A549 (cell line): ENCODE results near the gene EPHB4. TPM values are rescaled to one million over a fixed set of nuclear protein-coding genes. Genes with fewer than 3 reads are reported as not detected.
A peak's percentile ranks its signal among the peaks of the same experiment; 100 is the strongest.

ENCODE experiments used
- ATAC-seq, 2 experiments: fragments of 200-7000 bp in 1 of 2; fragments of >200 bp in 1 of 2; cut with Nextera tagmentation in 1 of 2; cut with Tn5 transposase in 1 of 2; 3 replicates each; pipeline versions ENCODE4 v1.8.0 to v1.9.1; 2018 to 2020; ENCODE audit warnings: mild to moderate bottlenecking in 1 of 2, moderate library complexity in 1 of 2
- CTCF ChIA-PET: fragments of 300-600 bp; sonication (Branson Sonifier 250); formaldehyde crosslinking; extraction: SDS; loops from one replicate; lab custom pipeline; 2021; ENCODE audit warnings: antibody characterized with exemption, inconsistent platforms; lab: Yijun Ruan, JAX
- POLR2A ChIA-PET: fragments of 350-600 bp; formaldehyde crosslinking; extraction: SDS; loops from one replicate; lab custom pipeline; 2021; ENCODE audit warnings: antibody characterized with exemption, inconsistent platforms; lab: Yijun Ruan, JAX
- DNase-seq, 2 experiments: peaks; one replicate each; pipeline versions ENCODE4 v3.0.0 to v3.0.0-alpha.2; 2011 to 2016; ENCODE audit warnings: low read depth in 1 of 2, low spot score in 1 of 2
- FAIRE-seq: peaks from 2 replicates; lab custom pipeline; 2011; peaks lifted over from hg19 to GRCh38; lab: Jason Lieb, UNC
- H3K27ac ChIP-seq, 2 experiments: fragments of >200 bp; sonication (Bioruptor Twin); formaldehyde crosslinking; 3 replicates each; pipeline ENCODE4 v1.5.1; 2016 to 2017
- H3K4me1 ChIP-seq: fragments of >200 bp; sonication (Bioruptor Twin); formaldehyde crosslinking; 3 replicates; pipeline ENCODE4 v1.6.1; 2016
- H3K4me2 ChIP-seq: fragments of >200 bp; sonication (Bioruptor Twin); formaldehyde crosslinking; 3 replicates; pipeline ENCODE4 v1.6.1; 2016
- H3K4me3 ChIP-seq: fragments of >200 bp; sonication (Bioruptor Twin); formaldehyde crosslinking; 3 replicates; pipeline ENCODE4 v1.5.1; 2016
- H3K9me3 ChIP-seq: fragments of >200 bp; sonication (Bioruptor Twin); formaldehyde crosslinking; 3 replicates; pipeline ENCODE4 v1.6.1; 2016
- BHLHE40 ChIP-seq: IDR thresholded peaks from 2 replicates; pipeline ENCODE4 v1.6.1; 2012; ENCODE audit warnings: low read depth, low read length, inconsistent platforms
- CBX2 ChIP-seq: fragments of 200-600 bp; sonication (generic); IDR thresholded peaks from 2 replicates; pipeline ENCODE4 v1.6.1; 2016; ENCODE audit warnings: low read depth, mild to moderate bottlenecking, borderline replicate concordance
- CBX8 ChIP-seq: fragments of 200-600 bp; sonication (generic); IDR thresholded peaks from 2 replicates; pipeline ENCODE4 v1.6.1; 2016
- CEBPB ChIP-seq, 2 experiments: fragments of >200 bp in 1 of 2; sonication (Bioruptor Twin) in 1 of 2; formaldehyde crosslinking in 1 of 2; IDR thresholded peaks; 2 replicates each; pipeline ENCODE4 v1.6.1; 2012 to 2016
- EHMT2 ChIP-seq: fragments of 200-600 bp; sonication (generic); IDR thresholded peaks from 2 replicates; pipeline ENCODE4 v1.6.1; 2016; ENCODE audit warnings: antibody characterized with exemption, low read depth, mild to moderate bottlenecking, moderate library complexity
- FOSB ChIP-seq: fragments of 250-450 bp; sonication (Bioruptor Pico); IDR thresholded peaks from 2 replicates; pipeline ENCODE4 v1.5.0; 2020; ENCODE audit warnings: mild to moderate bottlenecking, moderate library complexity
- FOSL2 ChIP-seq, 2 experiments: fragments of 450-650 bp in 1 of 2; fragments of >200 bp in 1 of 2; sonication (Bioruptor Twin) in 1 of 2; formaldehyde crosslinking; IDR thresholded peaks; 2 replicates each; pipeline versions ENCODE4 v1.5.0 to v1.6.1; 2016 to 2020; ENCODE audit warnings: mild to moderate bottlenecking in 1 of 2, moderate library complexity in 1 of 2
- HEYL ChIP-seq: fragments of 250-450 bp; sonication (Bioruptor Pico); IDR thresholded peaks from 2 replicates; pipeline ENCODE4 v1.8.0; 2021; ENCODE audit warnings: mild to moderate bottlenecking, moderate library complexity
- HOXA7 ChIP-seq: fragments of 250-450 bp; sonication (Bioruptor Pico); IDR thresholded peaks from 2 replicates; pipeline ENCODE4 v1.5.0; 2020; ENCODE audit warnings: mild to moderate bottlenecking, moderate library complexity
- HOXB5 ChIP-seq: fragments of 250-450 bp; sonication (Bioruptor Pico); IDR thresholded peaks from 2 replicates; pipeline ENCODE4 v1.5.0; 2020; ENCODE audit warnings: mild to moderate bottlenecking, moderate library complexity
- JUN ChIP-seq, 2 experiments: fragments of >200 bp; sonication (Bioruptor Twin); formaldehyde crosslinking; IDR thresholded peaks; 2 replicates in 1 of 2; 3 replicates in 1 of 2; pipeline ENCODE4 v1.6.1; 2016 to 2017
- KDM5A ChIP-seq: fragments of 200-600 bp; sonication (generic); IDR thresholded peaks from 2 replicates; pipeline ENCODE4 v1.6.1; 2016; ENCODE audit warnings: antibody characterized with exemption, mild to moderate bottlenecking
- MAZ ChIP-seq: fragments of 150-350 bp; IDR thresholded peaks from 2 replicates; pipeline ENCODE4 v1.6.1; 2014; ENCODE audit warnings: antibody characterized with exemption, low read depth, low read length, borderline replicate concordance
- MYC ChIP-seq: IDR thresholded peaks from 2 replicates; pipeline ENCODE4 v1.6.1; 2012; ENCODE audit warnings: mild to moderate bottlenecking, inconsistent platforms, low read length, improper control_type of control experiment, borderline replicate concordance
- NFE2L2 ChIP-seq: fragments of 150-350 bp; conservative IDR thresholded peaks from 2 replicates; pipeline ENCODE4 v1.6.1; 2014; ENCODE audit warnings: low read length
- PHF8 ChIP-seq: fragments of 200-600 bp; sonication (generic); IDR thresholded peaks from 2 replicates; pipeline ENCODE4 v1.6.1; 2016; ENCODE audit warnings: low read depth, mild to moderate bottlenecking, antibody characterized with exemption, moderate library complexity, borderline replicate concordance
- POLR2AphosphoS2 ChIP-seq: conservative IDR thresholded peaks from 2 replicates; pipeline ENCODE4 v1.6.1; 2012; ENCODE audit warnings: low read length, improper control_type of control experiment, inconsistent platforms
- RARB ChIP-seq: fragments of 250-450 bp; sonication (Bioruptor Pico); IDR thresholded peaks from 2 replicates; pipeline ENCODE4 v1.8.0; 2021; ENCODE audit warnings: mild to moderate bottlenecking, moderate library complexity
- RFX5 ChIP-seq: fragments of 450-650 bp; IDR thresholded peaks from 2 replicates; pipeline ENCODE4 v1.7.1; 2014; ENCODE audit warnings: antibody characterized with exemption, mild to moderate bottlenecking, moderate library complexity
- RNF2 ChIP-seq: fragments of 200-600 bp; sonication (generic); IDR thresholded peaks from 2 replicates; pipeline ENCODE4 v1.6.1; 2016; ENCODE audit warnings: low read depth, mild to moderate bottlenecking, antibody characterized with exemption, moderate library complexity, borderline replicate concordance
- SMC3 ChIP-seq: fragments of >200 bp; sonication (Bioruptor Twin); formaldehyde crosslinking; IDR thresholded peaks from 3 replicates; pipeline ENCODE4 v1.6.1; 2018; ENCODE audit warnings: inconsistent platforms
- TP53 ChIP-seq: fragments of 250-450 bp; sonication (Bioruptor Pico); IDR thresholded peaks from 2 replicates; pipeline ENCODE4 v1.5.0; 2021; ENCODE audit warnings: mild to moderate bottlenecking, moderate library complexity
- ZC3H11A ChIP-seq: fragments of 450-650 bp; IDR thresholded peaks from 2 replicates; pipeline ENCODE4 v1.6.1; 2014; ENCODE audit warnings: antibody characterized with exemption, mild to moderate bottlenecking
- ZFP36 ChIP-seq: fragments of 450-650 bp; IDR thresholded peaks from 2 replicates; pipeline ENCODE4 v1.6.1; 2014; ENCODE audit warnings: borderline replicate concordance; ENCODE audit not compliant: partially characterized antibody
- WGBS: methylation state at CpG from one replicate; pipeline ENCODE4 v1.1.6; 2017; ENCODE audit errors: missing lambda C conversion rate; 5-methylcytosine and 5-hydroxymethylcytosine counted together
- polyA plus RNA-seq, 4 experiments: library from polyadenylated mRNA; depleted of rRNA in 3 of 4; stranded (reverse); fragments of >200 nt; fragmentation: RNase III in 1 of 4; extraction: RNeasy Plus Mini Kit Qiagen cat#74134 plus additional on column Dnase treatment in 1 of 4; gene quantifications; 2 replicates in 3 of 4; 3 replicates in 1 of 4; pipeline ENCODE4 v1.2.3, GENCODE V29; 2011 to 2017
- TF ChIP-seq, protein P1 (sequence below): fragments of >200 bp; sonication (Bioruptor Twin); formaldehyde crosslinking; IDR thresholded peaks from 3 replicates; pipeline ENCODE4 v1.6.1; 2016
- TF ChIP-seq, protein P2 (sequence below): IDR thresholded peaks from 2 replicates; pipeline ENCODE4 v1.6.1; 2012; ENCODE audit warnings: low read depth, borderline replicate concordance
- TF ChIP-seq, protein P3 (sequence below): fragments of 150-350 bp; IDR thresholded peaks from 2 replicates; pipeline ENCODE4 v1.6.1; 2014; ENCODE audit warnings: low read depth, mild to moderate bottlenecking, low read length
- TF ChIP-seq, protein P4 (sequence below): fragments of >200 bp; sonication (Bioruptor Twin); formaldehyde crosslinking; IDR thresholded peaks from 2 replicates; pipeline ENCODE4 v1.6.1; 2016

Gene EPHB4
- polyA plus RNA-seq, 2 of the 4 experiments (the other 2 are of a cell fraction), result 30.4 to 40.5 TPM

DNA sequence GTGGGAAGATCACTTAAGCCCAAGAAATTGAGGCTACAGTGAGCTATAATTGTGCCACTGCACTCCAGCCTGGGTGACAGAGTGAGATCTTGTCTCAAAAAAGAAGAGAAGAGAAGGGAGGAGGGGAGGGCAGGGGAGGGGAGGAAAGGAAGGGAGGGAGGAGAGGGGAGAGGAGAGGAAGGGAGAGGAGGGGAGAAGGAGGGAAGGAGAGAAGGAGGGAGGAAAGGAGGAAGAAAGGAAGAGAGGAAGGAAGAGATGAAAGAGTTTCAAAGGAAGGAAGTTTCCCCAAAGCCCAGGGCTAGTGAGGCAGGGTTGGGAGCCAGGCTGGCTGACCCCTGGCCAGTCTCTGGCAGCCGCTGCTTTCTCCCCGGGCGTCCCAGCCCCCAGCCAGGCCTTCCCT, 32.6 kb downstream of the EPHB4 start:
- Histone ChIP-seq H3K4me3 (no peak overlapping the region), H3K27ac (peak overlapping the region in 1 of 2 experiments; percentile 60; a peak in 3 of 6 replicates), H3K4me1 (peaks cover 21% of the 10 kb centered on the region), H3K4me2 (peak overlapping the region; percentile 49; the same call in 2 of the 3 replicates), H3K9me3 (no peaks in the 10 kb centered on the region)
- ChIA-PET POLR2A (no interaction called here), CTCF (interaction anchor here (1.0 to 15.9 kb wide), 8 partner anchors 10 to 103 kb away, joined by 3 to 169 read pairs (median 4); partner anchors contain the start of gene SLC12A9)
- ATAC-seq (no peak), DNase-seq (no peak), FAIRE-seq (no peak)
- TF ChIP-seq RFX5 (no peak), POLR2AphosphoS2 (no peak), NFE2L2 (no peak), ZC3H11A (no peak), KDM5A (no peak), ZFP36 (no peak), MYC (no peak), TP53 (CRISPR knock-in tag) (no peak)
- TF ChIP-seq, protein P1, sequence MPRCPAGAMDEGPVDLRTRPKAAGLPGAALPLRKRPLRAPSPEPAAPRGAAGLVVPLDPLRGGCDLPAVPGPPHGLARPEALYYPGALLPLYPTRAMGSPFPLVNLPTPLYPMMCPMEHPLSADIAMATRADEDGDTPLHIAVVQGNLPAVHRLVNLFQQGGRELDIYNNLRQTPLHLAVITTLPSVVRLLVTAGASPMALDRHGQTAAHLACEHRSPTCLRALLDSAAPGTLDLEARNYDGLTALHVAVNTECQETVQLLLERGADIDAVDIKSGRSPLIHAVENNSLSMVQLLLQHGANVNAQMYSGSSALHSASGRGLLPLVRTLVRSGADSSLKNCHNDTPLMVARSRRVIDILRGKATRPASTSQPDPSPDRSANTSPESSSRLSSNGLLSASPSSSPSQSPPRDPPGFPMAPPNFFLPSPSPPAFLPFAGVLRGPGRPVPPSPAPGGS, result no peak
- 70% methylated on average over 3 of the region's 3 CpGs for WGBS

DNA sequence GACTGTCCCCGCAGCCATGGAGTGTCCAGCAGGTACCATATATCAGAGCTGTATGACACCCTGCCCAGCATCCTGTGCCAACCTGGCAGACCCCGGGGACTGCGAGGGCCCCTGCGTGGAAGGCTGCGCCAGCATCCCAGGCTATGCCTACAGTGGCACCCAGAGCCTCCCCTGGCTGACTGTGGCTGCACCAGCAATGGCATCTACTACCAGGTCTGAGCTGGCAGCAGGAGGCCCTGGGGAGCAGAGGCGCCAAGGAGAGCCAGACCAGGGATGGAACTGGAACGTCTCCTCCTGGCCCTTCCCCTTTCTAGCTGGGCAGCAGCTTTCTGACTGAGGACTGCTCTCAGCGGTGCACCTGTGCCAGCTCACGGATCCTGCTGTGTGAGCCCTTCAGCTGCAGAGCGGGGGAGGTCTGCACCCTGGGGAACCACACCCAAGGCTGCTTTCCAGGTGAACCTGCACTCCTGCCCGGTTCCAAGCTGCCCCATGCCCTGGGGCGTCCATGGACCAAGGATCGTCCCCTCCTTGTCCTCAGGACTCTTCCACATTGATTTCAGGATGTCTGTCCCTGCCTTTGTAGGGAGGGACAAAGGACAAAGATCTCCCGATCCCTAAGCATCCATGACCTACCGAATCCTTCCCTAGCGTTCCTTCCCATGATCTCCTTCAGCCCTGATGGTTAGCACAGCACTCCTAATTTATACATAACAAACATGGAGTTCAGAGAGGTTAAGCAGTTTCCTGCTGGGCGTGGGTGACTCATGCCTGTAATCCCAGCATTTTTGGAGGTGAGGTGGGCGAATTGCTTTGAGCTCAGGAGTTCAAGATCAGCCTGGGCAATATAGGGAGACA, 33.3 kb downstream of the EPHB4 start:
- no peak for FAIRE-seq
- no peak overlapping the region for H3K4me3 ChIP-seq
- no peak for DNase-seq
- CTCF ChIA-PET, result interaction anchor here (1.0 to 15.9 kb wide), 11 partner anchors 10 to 138 kb away, joined by 3 to 169 read pairs (median 4); partner anchors contain the start of genes ACTL6B, EPHB4, POP7 and SLC12A9
- ATAC-seq, result peak; percentile 26 to 31; a peak in 5 of 6 replicates
- POLR2A ChIA-PET, result interaction anchor here (0.8 kb wide), 1 partner anchor 17 kb away, joined by 3 read pairs; no protein-coding TSS in a partner anchor
- H3K4me1 ChIP-seq, result peaks cover 14% of the 10 kb centered on the region
- no peaks in the 10 kb centered on the region for H3K9me3 ChIP-seq
- no peak for TF ChIP-seq HEYL (CRISPR knock-in tag)
- TF ChIP-seq FOSL2 (IDR thresholded peaks at IDR 0.05), result no peak
- peak; percentile 44 for TF ChIP-seq FOSL2 (CRISPR knock-in tag; IDR thresholded peaks at IDR 0.05)
- peak overlapping the region; percentile 49; the same call in 2 of the 3 replicates for H3K4me2 ChIP-seq
- peak overlapping the region in 1 of 2 experiments; percentile 60; a peak in 3 of 6 replicates for H3K27ac ChIP-seq
- 42% methylated on average over 14 of the region's 18 CpGs for WGBS

DNA sequence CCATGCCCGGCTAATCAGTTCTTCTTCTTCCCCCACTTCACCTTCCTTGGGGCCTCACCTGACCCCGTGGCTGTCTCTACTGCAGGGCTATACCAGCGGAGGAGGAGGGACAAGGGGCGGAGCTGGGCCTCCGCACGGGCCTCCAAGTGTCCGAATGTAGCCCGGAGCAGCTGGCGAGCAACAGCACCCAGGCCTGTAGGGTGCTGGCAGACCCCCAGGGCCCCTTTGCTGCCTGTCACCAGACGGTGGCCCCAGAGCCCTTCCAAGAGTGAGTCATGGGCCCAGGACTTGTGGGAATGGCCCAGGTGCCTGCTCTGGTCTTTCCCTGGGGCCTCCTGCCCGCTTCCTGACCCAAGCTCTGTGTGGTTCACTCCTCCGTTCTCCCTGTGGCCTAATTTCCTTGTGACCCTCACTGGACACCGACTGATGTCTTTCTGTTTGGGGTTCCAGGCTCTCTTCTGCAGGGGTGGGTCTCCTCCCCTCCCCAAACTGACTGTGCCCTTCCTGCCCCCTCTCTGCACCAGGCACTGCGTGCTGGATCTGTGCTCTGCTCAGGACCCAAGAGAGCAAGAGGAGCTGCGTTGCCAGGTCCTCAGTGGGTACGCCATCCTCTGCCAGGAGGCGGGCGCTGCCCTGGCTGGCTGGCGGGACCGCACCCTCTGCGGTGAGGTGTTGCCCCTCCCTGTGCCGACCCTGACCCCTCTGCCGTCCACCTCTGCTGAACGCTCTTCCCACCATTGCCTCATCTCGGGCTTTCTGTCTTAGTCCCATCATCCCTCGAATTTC, 35.2 kb downstream of the EPHB4 start:
- Histone ChIP-seq H3K9me3 (no peaks in the 10 kb centered on the region), H3K4me3 (no peak overlapping the region), H3K4me1 (peaks cover 12% of the 10 kb centered on the region), H3K27ac (no peak overlapping the region)
- ATAC-seq (0 out of 6 replicates have a peak, but pooled peaks of 1 of the 2 experiments have one; percentile 20), FAIRE-seq (no peak)
- CTCF ChIA-PET, result interaction anchor here (0.7 to 7.1 kb wide), 6 partner anchors 9 to 149 kb away, joined by 3 to 53 read pairs (median 4); partner anchors contain the start of gene POP7
- WGBS, result 82% methylated on average over 23 of the region's 26 CpGs
- TF ChIP-seq, protein P2, sequence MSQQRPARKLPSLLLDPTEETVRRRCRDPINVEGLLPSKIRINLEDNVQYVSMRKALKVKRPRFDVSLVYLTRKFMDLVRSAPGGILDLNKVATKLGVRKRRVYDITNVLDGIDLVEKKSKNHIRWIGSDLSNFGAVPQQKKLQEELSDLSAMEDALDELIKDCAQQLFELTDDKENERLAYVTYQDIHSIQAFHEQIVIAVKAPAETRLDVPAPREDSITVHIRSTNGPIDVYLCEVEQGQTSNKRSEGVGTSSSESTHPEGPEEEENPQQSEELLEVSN, result no peak
- TF ChIP-seq JUN (IDR thresholded peaks at IDR 0.05) (no peak), ZC3H11A (no peak), HOXA7 (CRISPR knock-in tag) (no peak), CEBPB (IDR thresholded peaks at IDR 0.05) (no peak), CBX2 (no peak), FOSB (CRISPR knock-in tag) (no peak), SMC3 (no peak), RNF2 (no peak), RARB (CRISPR knock-in tag) (no peak), PHF8 (no peak), MAZ (no peak), CBX8 (no peak), BHLHE40 (no peak), KDM5A (no peak), EHMT2 (no peak), HOXB5 (CRISPR knock-in tag) (no peak)
- TF ChIP-seq, protein P3, sequence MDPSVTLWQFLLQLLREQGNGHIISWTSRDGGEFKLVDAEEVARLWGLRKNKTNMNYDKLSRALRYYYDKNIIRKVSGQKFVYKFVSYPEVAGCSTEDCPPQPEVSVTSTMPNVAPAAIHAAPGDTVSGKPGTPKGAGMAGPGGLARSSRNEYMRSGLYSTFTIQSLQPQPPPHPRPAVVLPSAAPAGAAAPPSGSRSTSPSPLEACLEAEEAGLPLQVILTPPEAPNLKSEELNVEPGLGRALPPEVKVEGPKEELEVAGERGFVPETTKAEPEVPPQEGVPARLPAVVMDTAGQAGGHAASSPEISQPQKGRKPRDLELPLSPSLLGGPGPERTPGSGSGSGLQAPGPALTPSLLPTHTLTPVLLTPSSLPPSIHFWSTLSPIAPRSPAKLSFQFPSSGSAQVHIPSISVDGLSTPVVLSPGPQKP, result no peak
- TF ChIP-seq, protein P4, sequence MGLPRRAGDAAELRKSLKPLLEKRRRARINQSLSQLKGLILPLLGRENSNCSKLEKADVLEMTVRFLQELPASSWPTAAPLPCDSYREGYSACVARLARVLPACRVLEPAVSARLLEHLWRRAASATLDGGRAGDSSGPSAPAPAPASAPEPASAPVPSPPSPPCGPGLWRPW, result no peak
- TF ChIP-seq, all 56 proteins: peak for 0
- POLR2A ChIA-PET, result no interaction called here
- DNase-seq, result no peak
- H3K4me2 ChIP-seq, result no peak overlapping the region
